NCI-H1930 (cell line): Measurements from ENCODE around the gene MPC1.
"Not testable (repeated sequence)": the region's sequence is repeated elsewhere in the genome, so short reads cannot be mapped to it uniquely, and the experiment has no call there.

ENCODE experiments used
- DNase-seq, 2 experiments: peaks; one replicate each; lab custom pipeline; 2025; lab: John Stamatoyannopoulos, UW

MPC1 gene

GRCh38 chr6:166381381-166381732 lies 1.4 kb downstream of the MPC1 start:
- no peak for DNase-seq

GRCh38 chr6:166379800-166380199 lies 2.9 kb downstream of the MPC1 start:
- no peak for DNase-seq

GRCh38 chr6:166379103-166379586 lies 3.6 kb downstream of the MPC1 start:
- no peak for DNase-seq

GRCh38 chr6:166377721-166378120 lies 5.0 kb downstream of the MPC1 start:
- DNase-seq = no peak

GRCh38 chr6:166375013-166375412 lies 7.7 kb downstream of the MPC1 start:
- no peak for DNase-seq

DNA sequence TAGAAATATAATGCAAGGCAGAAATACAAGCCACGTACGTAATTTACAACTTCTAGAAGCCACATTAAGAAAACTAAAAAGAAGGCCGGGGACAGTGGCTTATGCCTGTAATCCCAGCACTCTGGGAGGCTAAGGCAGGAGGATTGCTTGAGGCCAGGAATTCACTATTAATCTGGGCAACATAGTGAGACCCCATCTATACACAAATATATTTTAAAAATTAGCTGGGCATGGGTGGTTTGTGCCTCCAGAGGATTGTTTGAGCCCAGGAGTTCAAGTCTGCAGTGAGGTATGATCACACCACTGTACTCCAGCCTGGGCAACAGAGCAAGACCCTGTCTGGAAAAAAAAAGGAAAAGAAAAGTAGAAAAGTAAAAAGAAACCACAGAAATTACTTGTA lies 12.3 kb downstream of the MPC1 start:
- no peak for DNase-seq

- DNase-seq = no peak
Observed at GRCh38 chr6:166369782-166370181, 13.0 kb downstream of the MPC1 start.

- DNase-seq = no peak
Observed at GRCh38 chr6:166366921-166367320, 15.8 kb downstream of the MPC1 start.

GRCh38 chr6:166365806-166366205 lies 16.9 kb downstream of the MPC1 start:
- no peak for DNase-seq

DNA sequence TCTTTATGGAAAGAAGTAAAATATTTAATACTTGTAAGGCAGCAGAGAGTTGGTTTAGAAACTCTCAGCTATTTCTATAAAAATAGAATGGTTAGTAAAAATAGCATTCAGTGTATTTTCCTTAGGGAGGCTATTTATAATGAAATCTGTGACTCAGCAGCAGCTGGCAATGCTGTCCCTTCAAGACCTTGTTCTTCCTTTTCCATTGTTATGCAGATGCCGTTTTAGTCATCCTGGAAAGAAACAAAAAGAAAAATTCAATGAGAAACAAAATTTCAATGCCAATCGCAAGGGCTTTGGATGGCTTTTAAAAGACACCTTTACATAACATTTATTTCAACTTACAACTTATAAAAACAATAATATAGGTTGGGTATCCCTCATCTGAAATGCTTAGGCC lies 17.5 kb downstream of the MPC1 start:
- DNase-seq = no peak

DNA sequence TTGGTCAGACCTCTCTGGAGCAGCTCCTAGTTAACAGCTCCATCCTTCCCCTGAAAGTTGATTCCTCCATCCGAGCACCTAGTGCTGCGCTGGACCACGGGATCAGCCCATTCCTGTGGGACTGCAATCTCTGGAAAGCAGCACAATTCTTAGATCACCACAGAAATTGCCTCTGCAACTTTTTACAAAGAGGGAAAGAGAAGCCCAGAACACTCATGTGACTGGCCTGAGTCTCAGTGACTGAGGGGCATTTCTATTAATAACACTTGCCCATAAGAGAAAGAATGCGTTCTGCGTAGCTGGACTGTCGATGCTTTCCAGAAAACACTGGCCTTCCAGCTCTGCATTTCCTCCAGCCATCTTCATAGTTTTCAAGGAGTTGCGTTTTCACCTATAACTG lies 18.3 kb downstream of the MPC1 start:
- no peak for DNase-seq

DNA sequence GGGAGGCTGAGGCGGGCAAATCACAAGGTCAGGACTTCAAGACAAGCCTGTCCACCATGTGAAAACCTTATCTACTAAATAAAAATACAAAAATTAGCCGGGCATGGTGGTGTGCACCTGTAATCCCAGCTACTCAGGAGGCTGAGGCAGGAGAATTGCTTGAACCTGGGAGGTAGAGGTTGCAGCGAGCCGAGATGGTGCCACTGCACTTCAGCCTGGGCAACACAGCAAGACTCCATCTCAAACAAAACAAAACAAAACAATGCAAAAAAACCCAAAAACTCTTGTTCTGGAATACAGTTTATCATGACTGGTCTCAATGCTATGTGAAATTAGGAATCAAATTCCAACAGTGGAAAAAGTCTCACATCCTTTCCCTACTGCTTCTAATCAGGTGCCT lies 20.3 kb downstream of the MPC1 start:
- DNase-seq = not testable (repeated sequence)

DNA sequence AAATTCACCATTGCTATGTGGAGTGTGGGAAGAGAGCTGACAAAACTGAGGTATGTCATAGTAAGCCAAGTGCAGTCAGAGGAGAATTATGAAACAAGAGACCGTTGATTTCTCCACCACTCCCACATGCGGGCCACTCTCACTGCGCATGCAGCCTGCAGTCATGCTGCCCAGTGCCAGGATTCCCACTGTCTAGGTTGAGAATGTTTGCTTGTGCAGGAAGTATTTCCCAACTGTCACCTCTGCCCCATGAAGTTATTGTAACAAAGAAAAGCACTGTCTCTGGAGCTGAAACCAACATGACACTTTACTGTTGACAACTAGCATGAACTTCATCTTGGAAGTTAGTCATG lies 21.7 kb downstream of the MPC1 start:
- no peak for DNase-seq

DNA sequence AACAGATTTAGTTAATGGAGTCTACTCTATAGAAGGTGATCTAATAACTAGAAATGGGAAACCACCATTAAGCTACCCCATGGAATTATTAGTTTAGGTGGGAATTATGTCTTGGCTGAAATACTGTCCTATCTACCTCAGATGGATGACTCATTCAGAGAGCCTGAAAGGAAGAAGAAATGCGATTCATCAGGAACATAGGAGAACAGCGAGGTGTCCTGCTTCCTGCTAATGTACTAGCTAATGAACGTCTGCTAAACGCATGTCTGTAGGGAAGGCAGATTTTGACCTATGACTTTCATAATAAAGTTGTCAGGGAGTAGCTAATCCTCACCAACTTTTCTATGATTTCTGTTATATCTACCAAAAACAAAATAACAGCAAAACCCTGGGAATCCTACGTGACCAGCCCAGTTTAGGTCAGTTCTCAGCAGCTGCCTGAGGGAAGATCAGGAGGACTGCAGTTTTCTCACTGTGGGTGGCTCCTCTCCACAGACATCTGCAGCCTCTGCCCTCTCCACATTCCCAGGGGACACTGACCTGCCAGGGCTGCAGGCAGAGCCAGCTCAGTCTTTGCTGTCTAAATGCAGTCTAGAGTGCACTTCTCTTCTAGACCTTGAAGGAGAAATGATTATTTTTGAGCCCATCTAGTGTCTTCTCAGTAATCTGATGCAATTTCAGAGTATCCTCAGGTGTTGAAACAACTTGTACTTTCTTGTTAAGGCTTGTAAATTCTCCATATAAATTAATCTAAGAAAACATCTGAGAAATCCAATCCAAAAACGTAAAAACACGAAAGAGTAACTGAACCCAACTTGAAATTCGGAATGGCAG lies 22.3 kb downstream of the MPC1 start:
- no peak for DNase-seq

- no peak for DNase-seq
Observed at GRCh38 chr6:166355552-166355951, 27.2 kb downstream of the MPC1 start.

- no peak for DNase-seq
Observed at GRCh38 chr6:166354965-166355364, 27.8 kb downstream of the MPC1 start.

DNA sequence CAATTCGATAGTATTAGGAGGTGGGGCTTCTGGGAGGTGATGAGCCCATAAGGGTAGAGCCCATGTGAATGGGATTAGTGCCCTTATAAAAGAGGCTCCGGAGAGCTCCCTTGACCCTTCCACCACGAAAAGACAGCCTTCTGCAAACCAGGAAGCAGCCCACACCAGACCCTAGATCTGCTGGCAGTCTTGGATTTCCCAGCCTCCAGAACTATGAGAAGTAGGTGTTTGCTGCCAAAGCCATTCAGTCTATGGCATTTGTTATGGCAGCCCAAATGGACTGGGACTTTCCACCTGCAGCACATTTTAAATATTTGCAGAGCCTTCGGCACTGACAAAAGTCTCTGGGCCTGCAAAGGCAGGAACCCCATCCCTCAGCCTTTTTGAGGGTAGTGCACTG lies 28.6 kb downstream of the MPC1 start:
- no peak for DNase-seq

DNA sequence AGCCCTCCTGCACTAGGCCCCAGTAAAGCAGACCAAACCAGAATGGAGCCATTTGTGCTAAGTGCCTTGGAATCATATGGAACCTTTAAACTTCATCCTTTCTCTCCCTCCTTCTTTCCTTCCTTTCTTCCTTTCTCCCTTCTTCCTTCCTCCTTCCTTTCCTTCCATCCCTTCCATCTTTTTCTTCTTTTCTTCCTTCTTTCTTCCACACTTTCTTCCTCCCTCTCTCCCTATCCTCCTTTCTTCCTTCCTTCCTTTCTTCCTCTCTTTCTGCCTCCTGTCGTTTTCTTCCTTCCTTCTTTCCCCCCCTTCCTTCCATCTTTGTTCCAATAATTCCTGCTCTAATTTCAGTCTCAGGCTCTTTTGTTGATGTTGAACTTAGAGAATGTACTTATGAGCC lies 29.2 kb downstream of the MPC1 start:
- DNase-seq = no peak

DNA sequence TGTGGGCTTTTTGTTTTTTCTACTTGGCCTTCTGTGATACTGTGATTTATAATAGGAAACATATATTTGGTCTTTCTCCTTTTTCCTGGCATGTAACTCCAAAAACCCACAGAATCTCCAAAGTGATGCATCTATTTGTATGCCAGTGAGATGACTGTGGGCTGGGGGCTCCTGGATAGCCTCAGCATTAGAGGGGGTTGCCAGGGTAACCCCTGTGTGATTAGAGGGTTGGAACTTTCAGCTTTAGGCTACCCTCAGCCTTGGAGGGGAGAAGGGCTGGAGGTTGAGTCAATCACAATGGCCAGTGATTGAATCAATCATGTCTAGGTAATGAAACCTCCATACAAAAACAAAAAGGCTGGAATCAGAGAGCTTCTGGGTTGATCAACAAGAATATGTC lies 29.8 kb downstream of the MPC1 start:
- DNase-seq = no peak

GRCh38 chr6:166351715-166352285 lies 30.9 kb downstream of the MPC1 start:
- DNase-seq = no peak

- no peak for DNase-seq
Observed at GRCh38 chr6:166348305-166348949, 34.3 kb downstream of the MPC1 start.

DNA sequence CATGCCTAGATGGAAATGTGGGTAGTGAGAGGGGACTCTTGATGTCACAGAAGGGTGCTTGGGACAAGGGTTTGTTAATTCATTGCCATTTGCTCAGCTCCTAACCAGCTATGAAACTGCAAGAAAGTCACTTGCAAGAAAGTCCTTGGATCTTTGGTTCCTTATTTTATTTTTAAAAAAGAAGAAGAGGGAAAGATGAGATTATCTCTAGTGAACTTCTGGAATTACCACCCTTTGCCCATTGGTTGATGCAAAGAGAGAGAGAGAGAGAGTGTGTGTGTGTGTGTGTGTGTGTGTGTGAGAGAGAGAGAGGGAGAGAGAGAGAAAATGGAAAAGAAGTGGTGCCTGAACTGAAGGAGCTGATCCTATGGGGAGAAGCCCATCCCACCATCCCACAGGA lies 35.8 kb downstream of the MPC1 start:
- no peak for DNase-seq

- no peak for DNase-seq
Observed at GRCh38 chr6:166346449-166346848, 36.3 kb downstream of the MPC1 start.
